ENCODE data around the gene DMTF1. TPM values are rescaled to one million over a fixed set of nuclear protein-coding genes. Genes with fewer than 3 reads are reported as not detected.
A peak's percentile ranks its signal among the peaks of the same experiment; 100 is the strongest.

Gene DMTF1
- total and polyA plus RNA-seq, 9 of the 15 experiments (the other 6 are each of a cell fraction or from before 2014, with no cell fraction given), result 25.7 to 208 (median 74.7) TPM

GRCh38 chr7:87110778-87111177 is 41.5 kb upstream of the DMTF1 start (continued):
- no peak for TF ChIP-seq ZNF76 (CRISPR knock-in tag; IDR thresholded peaks at IDR 0.05; ENCODE audit: borderline replicate concordance)
- no peak for TF ChIP-seq SMARCA5 (IDR thresholded peaks at IDR 0.05)
- no peak; the same call in 1 of the 2 replicates for TF ChIP-seq HINFP (tag; conservative IDR thresholded peaks at IDR 0.05; ENCODE audit: low read depth)
- no peak for TF ChIP-seq MXI1 (IDR thresholded peaks at IDR 0.05; ENCODE audit: low read depth, low read length)
- TF ChIP-seq HDAC6 (IDR thresholded peaks at IDR 0.05; ENCODE audit: low read depth, low read length), result no peak
- TF ChIP-seq NFXL1 (CRISPR knock-in tag; IDR thresholded peaks at IDR 0.05), result no peak
- no peak for TF ChIP-seq ZHX1 (conservative IDR thresholded peaks at IDR 0.05; ENCODE audit: low read length)
- TF ChIP-seq ZNF253 (CRISPR knock-in tag; conservative IDR thresholded peaks at IDR 0.05), result no peak
- TF ChIP-seq E2F5 (CRISPR knock-in tag; IDR thresholded peaks at IDR 0.05), result no peak
- peak; percentile 66; the same call in 1 of the 2 replicates for TF ChIP-seq GATAD2A (IDR thresholded peaks at IDR 0.05)
- TF ChIP-seq RFX5 (IDR thresholded peaks at IDR 0.05; ENCODE audit: low read depth, low read length), result no peak
- TF ChIP-seq LCOR (CRISPR knock-in tag; IDR thresholded peaks at IDR 0.05), result no peak
- TF ChIP-seq ZNF121 (CRISPR knock-in tag; conservative IDR thresholded peaks at IDR 0.05), result no peak
- TF ChIP-seq BCL6 (CRISPR knock-in tag; IDR thresholded peaks at IDR 0.05), result no peak
- no peak for TF ChIP-seq ZNF561 (CRISPR knock-in tag; conservative IDR thresholded peaks at IDR 0.05)
- no peak for TF ChIP-seq ERF (CRISPR knock-in tag; IDR thresholded peaks at IDR 0.05)
- no peak for TF ChIP-seq NFYB (IDR thresholded peaks at IDR 0.05; ENCODE audit: extremely low read depth, insufficient read length)
- peak in 1 of 2 experiments; percentile 69; a peak in 2 of 4 replicates for TF ChIP-seq TBL1XR1 (IDR thresholded peaks at IDR 0.05; ENCODE audit: low read length in 2 of 2)
- no peak for TF ChIP-seq SREBF1 (IDR thresholded peaks at IDR 0.05; ENCODE audit: borderline replicate concordance, low read depth, low read length)
- TF ChIP-seq BCOR (IDR thresholded peaks at IDR 0.05), result peak; percentile 50; the same call in 1 of the 2 replicates
- peak; percentile 76 for TF ChIP-seq CBFA2T3 (IDR thresholded peaks at IDR 0.05)
- no peak for TF ChIP-seq SNRNP70 (optimal IDR thresholded peaks at IDR 0.05; ENCODE audit: low read depth, low read length)
- TF ChIP-seq ZBTB9 (CRISPR knock-in tag; IDR thresholded peaks at IDR 0.05), result 0 out of 2 replicates have a peak, but pooled peaks have one; percentile 27
- no peak for TF ChIP-seq FOXJ3 (CRISPR knock-in tag; IDR thresholded peaks at IDR 0.05)

Data from K562 (cell line).